Left renal cortex interstitium (tissue), 4 donors: ENCODE measurements around the gene ST3GAL4. TPM values are rescaled to one million over a fixed set of nuclear protein-coding genes. Genes with fewer than 3 reads are reported as not detected.

Experiments
- DNase-seq, 4 donors: peaks; one replicate each; pipeline ENCODE4 v3.0.0-alpha.2; 2013; ENCODE audit warnings: low read depth in 4 of 4, low spot score in 2 of 4, missing footprints in 1 of 4
- polyA plus RNA-seq, 4 donors: library from polyadenylated mRNA; unstranded; fragments of 120-200 nt; gene quantifications; one replicate each; pipeline ENCODE4 v1.2.1, GENCODE V29; 2013; ENCODE audit not compliant: insufficient read length in 4 of 4

ST3GAL4 gene
- polyA plus RNA-seq, 4 donors, result 15.4 to 24.5 (median 17.7) TPM

DNA sequence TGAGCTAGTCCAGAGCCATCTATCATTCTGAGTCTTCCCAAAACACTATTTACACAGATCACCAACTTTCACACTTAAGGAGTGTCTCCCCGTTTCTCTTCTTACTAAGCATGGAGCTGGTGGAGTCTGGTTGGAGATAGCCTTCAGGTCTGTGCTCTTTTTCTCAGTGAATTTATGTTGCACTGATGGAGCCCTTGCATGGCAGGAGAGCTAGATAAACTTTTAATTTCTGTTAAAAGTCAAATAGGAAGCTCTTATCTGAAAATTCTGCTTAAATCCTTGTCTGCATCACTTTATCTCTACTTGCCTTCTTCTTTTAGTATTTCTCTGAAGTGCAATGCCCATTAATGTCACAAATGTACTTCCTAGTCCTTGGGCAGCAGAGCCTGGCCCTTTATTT, 63.4 kb downstream of the ST3GAL4 start:
- no peak for DNase-seq

DNA sequence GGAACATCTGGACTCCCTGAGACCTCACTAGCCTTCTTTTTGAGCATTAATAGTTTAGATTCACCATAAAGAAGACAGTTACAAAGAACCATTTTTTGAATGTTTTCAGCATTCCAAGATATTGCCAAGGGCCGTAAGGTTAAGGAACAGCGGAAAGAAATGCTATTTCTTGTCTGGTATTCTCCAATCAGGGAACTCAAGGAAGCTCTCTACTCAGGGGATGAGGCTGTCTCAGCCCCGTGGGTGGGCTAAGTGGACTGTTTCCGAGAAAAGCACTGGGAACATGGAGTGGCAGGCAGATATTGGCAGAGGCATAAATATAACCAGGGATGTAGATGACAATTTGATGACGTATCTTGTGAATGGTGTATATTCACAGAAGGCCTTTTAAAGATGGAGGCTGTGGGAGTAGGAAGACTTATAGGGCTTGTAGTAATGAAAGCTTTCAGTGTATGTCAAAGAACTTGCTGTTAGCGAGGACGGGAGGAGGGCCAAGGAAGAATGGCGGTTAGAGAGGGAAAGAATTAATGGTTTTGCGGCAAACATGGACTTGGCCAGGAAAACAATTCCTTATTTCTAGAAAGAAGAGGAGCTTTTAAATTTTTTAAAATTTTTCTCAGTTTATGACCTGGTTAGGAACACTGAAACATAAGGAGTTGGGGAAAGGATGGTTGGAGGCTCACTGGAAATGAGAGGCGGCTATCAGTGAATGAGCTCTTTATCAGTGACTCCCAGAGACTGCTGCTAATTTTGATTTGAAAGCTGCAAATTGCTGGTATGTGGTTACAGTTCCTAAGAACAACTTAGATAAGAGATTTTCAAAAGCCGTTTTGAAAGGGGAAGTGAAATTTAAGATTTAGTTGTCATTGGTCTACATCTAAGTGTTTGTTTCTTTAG, 64.6 kb downstream of the ST3GAL4 start:
- DNase-seq, result no peak

DNA sequence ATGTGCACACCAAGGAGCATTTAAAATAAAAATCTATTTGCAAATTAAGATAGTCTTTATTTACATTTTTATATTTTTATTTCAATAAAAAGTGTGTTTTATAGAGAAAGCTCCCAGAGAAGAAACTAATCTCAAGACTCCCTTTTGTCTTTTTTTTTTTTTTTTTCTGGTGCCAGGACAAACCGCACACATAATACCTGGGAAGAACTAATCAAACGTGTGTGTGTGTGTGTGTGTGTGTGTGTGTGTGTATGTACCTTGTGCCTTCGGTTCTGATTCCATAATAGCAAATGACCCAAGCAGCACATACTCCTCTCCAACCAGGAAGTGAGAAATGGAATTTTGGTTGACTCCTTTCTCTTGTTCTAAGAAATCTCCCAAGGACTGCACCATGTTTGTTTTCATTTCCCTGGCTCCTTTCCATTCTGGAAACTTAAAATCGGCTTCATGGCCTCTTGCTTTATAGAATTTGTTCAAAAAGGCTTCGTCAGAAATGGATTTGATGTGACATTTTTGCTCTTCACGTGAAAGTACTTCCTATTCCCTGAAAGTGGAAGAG, 65.3 kb downstream of the ST3GAL4 start:
- DNase-seq, result no peak

DNA sequence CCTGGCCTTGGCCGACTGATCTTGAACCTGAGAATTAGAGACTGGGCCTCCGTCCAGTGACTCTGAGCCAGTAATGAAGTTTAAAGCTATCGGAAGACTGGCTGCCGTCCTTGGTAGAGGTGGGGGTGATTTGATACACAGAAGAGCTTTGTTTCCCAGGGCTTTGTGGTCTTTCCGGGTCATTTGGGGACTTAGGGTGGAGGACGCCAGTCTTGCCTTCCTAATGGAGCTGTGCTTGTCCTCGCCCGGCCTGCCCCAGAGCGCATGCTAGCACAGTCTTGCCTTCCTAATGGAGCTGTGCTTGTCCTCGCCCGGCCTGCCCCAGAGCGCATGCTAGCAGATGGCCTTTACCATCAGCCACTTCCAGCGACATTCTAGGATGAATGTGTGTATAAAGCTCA, 65.8 kb downstream of the ST3GAL4 start:
- no peak for DNase-seq

DNA sequence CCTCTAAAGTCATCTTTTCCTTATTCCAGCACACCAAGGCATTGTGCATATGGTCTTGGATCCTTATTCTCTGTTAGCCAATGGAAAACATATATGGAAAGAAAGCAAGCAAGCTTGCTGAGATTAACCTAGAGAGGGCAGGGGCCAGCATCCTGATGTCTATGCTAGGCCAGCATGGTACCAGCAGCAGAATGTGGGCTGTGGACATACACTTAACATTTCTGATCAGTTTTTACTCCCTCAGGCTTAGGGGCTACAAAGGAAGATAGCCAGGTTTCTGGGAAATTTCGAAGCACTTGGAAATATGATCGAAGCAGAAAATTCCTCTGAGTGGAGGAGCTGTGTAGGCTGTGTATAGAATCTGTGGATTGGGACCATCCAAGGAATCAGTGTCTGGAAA, 67.0 kb downstream of the ST3GAL4 start:
- DNase-seq, result no peak

DNA sequence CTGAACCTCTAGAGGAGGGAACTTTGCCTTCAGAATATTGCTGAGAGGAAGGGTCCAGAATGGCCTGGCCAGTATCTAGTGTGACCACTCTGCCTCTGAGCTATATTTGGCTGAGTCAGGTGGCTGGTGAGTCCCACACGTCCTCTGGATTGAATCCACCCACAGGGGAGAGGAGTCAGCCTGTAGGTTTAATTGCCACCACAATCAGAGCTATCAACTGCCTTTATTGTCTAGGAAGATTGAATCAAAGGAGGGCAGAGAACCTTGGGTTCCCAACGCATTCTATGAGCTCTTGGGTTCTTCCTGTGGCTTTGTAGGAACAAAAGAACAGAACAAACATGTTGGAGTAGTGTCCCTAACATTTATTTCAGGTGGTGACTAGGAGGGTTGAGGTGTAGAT, 67.7 kb downstream of the ST3GAL4 start:
- DNase-seq, result no peak

DNA sequence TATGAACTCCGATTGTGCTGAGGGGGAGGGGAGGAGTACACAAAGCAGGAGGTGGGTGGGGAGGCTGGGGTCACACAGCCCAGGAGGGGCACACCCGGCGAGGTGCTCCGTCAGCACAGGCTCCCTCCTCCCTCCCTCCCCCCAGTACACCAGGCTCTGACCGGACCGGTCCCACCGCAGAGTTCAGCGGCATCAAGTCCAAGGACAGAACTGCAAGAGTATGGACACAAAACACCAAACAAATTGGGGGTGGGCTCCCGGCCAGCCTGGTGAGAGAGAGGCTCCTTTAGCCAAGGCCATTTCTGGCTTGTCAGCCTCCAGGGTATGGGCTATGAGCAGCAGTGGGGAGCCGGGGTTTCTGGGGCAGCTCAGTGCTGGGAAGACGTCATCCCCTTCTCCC, 68.3 kb downstream of the ST3GAL4 start:
- no peak for DNase-seq

DNA sequence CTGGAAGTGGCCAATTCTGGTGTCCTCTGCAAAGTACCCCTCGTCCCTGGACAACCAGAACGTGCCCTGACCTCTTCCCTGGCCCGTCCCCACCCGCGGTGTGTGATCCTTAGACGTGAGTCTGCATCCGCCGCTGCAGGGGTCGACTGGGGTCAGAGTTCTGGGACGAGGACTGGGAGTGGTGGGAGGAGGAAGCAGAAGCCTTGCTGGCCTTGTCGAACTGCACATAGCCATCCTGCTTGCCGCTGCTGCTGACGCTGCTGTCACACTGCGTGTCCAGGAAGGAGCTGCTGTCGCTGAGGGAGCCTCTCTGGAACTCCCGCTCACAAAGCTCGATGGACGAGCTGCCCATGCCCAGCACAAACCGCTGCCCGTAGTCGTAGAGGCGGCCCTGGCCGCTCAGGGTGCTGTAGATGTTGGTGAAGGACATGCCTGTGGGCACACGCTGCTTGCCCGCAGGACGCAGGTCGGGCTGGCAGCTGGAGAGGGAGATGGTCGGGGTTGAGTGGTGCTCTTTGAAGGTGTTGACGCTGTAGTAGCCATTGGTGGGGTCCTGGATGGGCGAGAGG, 69.1 kb downstream of the ST3GAL4 start:
- no peak for DNase-seq

DNA sequence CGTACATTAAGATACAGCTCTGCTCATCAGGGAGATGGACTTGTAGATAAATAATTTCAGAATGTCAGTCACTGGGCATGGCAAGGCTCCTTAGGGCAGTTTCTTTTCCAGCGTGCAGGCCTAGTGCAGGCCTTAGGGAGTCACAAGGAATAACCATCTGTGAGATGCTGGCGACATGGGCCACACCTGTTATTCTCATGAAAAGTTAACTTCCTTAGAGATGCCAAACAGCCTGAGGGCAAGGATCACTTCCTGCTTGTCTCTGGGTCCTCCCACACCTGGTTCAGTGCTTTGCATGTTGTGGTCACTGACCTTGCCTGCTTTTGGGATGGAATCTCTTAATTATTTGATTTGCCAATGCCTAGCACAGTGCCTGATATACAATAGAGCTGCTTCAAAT, 70.6 kb downstream of the ST3GAL4 start:
- DNase-seq, result no peak

DNA sequence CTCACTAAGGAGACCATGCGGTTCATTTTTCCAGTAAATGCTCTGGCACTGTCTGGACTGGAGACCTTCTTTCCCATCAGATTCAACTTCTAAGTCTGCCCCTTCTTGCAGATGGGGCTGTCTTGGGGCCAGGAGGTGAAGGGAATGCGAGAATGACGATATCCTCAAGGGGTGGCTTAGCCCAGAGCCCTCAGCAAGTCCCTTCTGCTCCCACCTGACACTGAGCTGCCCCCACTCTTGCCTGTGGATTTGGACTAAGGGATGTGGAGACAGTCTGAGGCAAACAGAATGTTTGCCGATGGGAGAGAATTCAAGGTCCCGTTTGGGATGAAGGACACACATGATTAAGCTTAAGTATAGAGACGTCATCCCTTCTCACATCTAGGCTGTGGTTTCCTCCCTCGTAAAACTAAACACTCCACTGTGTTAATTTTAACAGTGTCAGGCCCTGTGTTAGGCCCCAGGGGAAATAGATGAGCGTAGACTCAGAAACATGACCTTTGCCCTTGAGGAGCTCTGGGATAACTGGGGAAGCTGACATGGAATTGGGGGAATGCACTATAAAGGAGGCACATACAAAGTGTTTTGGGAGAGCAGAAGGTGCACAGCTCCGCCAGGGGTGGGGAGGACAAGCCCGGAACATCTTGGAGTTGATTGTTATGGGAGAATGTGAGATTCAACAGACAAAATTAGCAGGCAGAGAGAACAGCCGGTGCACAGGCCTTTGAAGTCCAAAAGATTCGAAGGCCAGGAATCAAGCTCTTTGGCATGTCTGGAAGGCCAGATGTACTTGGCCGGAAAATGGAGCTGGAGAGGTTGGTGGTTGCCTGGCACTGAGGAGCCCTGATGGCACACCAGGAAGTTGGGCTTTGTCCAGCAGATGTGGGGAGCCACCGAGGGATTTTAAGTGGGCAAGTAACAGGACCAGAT, 71.6 kb downstream of the ST3GAL4 start:
- DNase-seq, result no peak

DNA sequence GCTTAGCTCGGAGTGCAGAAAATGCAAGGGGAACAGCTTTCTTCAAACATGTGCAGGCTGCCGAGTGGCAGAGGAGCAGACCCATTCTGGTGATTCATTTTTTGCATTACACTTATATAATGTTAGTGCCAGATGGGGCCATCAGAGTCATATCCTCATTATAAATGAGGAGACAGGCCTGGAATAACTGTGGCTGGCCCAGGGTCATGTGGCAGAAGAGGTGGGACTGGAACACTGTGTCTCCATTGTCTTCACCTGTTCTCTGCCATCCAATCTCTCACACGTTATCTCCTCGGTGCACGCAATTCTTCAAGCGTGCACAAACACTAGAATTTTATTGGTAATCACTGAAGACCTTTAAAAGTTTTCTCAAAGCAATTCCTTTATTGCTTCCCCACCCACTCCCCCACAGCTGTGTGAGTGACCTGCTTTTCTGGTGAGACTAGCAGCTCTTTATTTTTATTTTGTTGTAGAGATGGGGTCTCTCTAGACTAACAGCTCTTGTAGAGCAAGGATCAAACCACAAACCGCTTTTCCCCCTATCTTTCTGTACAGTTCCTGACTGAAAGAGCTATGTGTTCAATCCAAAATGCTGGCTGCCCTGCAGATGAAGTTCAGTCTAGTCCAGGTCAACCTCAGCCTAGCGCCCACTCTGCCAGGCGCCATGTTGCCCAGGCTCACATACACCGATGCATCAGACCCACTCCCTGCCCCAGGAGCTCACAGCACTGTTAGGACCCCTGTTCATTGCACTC, 75.3 kb downstream of the ST3GAL4 start:
- DNase-seq, result no peak

DNA sequence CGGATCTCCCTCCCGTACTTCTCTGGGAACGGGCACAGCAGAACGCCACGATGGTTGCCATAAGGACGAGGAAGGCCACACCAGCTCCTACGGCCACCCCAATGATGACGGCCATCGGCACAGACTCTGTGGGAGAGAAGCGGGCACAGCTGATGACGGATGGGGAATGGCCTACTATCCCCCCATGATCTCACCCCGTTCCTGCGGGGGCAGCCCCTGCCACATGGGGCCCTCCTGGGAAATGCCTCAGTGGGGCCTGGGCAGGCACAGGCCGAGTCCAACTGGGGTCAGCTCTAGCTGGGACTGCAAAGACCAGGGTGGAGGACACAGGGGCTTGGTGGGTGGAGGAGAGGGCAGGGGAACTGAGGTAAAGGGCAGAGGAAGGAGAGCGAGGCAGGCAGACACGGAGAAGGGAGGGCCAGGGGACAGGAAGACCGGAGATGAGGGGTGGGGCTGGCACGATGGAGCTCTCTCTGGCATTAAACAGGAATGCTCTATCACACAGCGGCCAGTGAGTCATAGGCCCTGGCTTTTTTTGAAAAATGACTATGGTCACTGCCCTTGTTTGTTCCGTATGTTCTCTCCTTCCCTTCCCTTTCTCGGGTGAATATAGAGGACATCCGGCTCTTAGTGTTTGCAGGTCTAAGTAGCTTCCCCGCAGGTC, 76.0 kb downstream of the ST3GAL4 start:
- DNase-seq, result no peak

DNA sequence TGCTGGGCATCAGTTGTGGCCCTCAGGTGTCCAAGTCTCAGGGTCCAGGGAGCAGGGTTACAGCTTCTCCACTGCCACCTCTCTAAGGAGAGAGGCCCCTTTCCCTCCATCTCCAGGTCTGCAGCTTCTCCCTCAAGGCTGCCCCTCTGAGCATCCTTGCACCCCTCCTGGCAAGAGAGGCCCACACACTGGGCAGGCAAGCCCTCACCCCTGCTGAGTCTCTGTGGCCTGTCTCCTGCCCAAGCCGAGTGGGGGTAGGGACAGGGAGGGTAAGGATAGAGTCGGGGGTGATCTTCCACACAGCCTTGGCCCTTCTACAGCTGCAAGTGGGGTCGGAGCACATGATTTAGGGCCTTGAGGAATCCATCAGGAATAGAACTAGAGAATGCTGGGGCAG, 76.6 kb downstream of the ST3GAL4 start:
- no peak for DNase-seq

DNA sequence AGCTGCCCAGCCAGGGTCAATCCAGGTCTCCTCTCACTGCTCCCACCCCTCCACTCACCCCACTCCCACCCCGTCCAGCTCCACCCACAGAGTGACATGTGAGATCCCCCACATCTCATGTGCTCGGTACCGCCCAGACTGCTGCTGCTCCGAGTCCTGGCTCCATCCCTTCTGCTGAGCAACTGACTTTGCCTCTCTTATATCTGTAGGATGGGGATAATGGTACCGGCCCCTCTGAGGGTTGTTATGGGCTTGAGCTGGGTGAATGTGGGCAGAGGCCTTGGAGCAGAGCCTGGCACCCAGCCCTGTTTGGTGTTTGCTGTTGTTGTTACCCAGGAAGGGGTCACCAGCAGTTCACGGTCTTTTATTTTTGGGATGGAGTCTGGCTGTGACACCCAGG, 77.0 kb downstream of the ST3GAL4 start:
- no peak for DNase-seq

DNA sequence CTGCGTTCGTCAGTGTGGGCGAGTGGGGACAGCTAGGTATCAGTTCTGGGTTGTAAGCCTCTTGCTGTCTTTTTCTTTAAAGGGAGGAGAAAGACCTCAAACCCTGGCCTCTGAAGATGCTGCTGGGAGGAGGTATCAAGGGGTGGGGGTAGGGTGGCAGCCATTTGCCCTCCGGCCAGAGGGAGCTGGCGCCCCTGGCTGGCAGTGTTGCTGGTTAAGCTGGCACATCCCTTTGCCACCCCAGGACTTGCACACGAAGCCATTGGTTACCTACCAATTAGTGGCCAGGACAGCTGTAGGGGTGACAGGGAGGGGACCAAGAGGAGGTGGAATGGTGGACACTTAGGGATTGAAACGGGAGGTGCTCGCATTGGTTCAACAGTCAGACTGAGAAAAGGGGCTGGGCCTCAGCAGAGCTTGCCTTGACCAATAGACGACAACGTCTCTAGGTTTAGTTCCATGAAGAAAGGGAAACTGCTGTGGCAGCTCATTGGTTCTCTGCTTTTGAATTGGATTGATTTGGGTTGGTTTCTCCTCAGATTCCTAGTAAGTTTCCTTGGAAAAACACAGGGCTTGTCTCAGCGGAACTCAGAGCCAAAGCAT, 77.9 kb downstream of the ST3GAL4 start:
- DNase-seq, result no peak

DNA sequence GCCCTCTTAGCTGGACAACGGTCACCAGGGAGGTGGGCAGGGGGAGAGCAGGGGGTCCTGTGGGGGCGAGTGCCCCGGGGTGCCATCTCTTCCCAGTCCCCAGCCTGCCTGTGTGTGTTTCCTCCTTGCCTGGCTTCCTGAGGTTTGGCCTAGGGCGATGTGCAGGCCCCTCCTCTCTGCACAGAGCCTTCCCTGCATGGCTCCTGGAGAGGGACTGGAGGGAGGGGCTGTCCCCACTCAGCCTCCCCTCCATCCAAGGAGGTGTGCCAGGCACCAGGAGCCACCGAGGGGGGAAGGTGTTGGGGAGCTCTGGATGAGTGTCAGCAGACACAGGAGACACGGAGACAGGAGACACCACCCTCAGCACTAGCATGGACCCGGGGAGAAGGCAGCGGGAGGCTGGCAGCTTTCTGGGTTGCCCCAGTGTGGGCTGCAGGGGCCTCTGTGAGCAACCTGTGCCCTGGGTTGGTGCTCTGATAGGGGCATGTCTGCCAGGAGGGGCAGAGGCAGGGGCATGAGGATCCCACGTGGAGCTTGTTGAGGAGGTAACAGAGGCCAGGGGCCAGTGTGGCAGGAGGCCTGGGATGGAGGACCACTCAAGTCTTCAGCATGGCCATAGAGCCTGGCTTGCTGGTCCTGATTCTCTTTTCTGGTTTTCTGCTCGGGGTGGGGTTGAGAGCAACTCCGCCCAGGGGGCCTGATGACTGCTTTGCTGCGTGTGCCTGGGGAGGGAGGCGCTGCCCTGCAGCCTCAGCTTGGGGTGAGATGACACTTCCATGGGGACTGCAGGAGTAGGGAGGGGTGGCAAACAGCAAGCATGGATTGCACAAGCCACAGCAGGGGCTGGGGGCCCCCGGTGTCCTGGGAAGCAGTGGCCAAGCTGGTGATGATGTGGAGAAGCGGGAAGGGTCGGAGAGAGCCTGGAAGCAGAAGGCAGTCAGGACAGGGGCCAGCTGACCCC, 78.8 kb downstream of the ST3GAL4 start:
- no peak for DNase-seq

DNA sequence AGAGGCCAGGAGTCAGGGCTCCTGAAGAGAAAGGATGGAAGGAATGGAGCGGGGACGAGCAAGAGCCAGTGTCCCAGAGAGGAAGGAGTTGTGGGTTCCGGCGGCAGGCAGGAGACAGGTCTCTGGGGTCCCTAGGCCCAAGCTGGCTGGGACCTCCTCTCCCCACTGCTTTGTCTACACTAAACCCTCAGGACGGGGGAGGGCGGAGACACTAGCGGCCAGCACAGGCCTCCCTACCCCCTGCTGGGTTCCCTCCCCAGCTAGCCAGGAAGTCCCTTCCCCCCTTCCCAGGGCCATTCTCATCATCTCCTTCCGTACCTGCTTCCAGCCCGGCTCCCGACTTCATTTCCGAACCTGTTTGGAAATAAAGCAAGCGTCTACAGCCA, 79.5 kb downstream of the ST3GAL4 start:
- no peak for DNase-seq

DNA sequence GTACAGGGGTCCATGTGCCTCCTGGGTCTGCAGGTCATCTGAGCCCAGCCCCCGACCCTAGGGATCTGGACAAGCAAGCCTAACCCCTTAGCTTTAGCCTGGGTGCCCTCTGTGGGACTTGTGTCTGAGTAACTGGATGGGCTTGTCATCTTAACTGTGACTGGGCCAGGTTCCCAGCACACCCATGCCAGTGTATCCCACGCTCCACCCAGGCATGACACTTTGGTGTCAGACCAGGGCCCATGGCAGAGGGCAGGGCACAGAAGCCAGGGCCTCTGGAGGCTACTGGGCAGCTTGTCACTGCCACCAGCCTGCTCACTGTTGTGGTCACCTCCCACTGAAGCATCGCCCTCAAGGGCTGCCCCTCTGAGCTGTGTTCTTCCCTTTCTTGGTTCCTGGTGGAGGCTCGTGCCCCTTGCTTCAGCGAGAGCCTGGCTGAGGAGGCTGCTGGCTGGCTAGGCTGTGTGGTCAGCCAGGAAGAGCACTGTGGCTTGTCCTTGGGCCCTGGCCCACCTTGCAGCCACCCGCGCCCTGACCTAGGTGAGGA, 80.8 kb downstream of the ST3GAL4 start:
- DNase-seq, result no peak
